GM12878 (cell line): Measurements from ENCODE around the gene CFAP54. TPM values are rescaled to one million over a fixed set of nuclear protein-coding genes. Genes with fewer than 3 reads are reported as not detected.

ENCODE experiments used
- ATAC-seq: fragments of 200-7000 bp; cut with Tn5 transposase; 3 replicates; pipeline ENCODE4 v1.9.1; 2020; ENCODE audit warnings: mild to moderate bottlenecking, moderate library complexity
- BruUV-seq: library from RNA; stranded (reverse); fragments of 400-500 nt; replicated peaks from 2 replicates; lab custom pipeline; 2021; lab: Mats Ljungman, UMichigan
- CTCF ChIA-PET: fragments of 300-600 bp; sonication (Branson Sonifier 250); formaldehyde crosslinking; extraction: SDS; loops from one replicate; lab custom pipeline; 2021; ENCODE audit warnings: inconsistent platforms; lab: Yijun Ruan, JAX
- POLR2A ChIA-PET: fragments of 350-600 bp; formaldehyde crosslinking; extraction: SDS; loops from one replicate; lab custom pipeline; 2021; ENCODE audit warnings: inconsistent platforms; lab: Charles Lee
- RAD21 ChIA-PET: fragments of 300-600 bp; sonication (Branson Sonifier 250); formaldehyde crosslinking; loops from one replicate; lab custom pipeline; 2023; ENCODE audit warnings: antibody characterized with exemption; ENCODE audit not compliant: unreplicated experiment; lab: Charles Lee
- SMC1A ChIA-PET: fragments of 300-600 bp; sonication (Branson Sonifier 250); formaldehyde crosslinking; loops from one replicate; lab custom pipeline; 2023; ENCODE audit not compliant: unreplicated experiment, uncharacterized antibody; lab: Charles Lee
- DNase-seq: peaks from one replicate; pipeline ENCODE4 v3.0.0-alpha.2; 2011; ENCODE audit warnings: low read depth, low spot score
- FAIRE-seq: peaks from 3 replicates; lab custom pipeline; 2011; peaks lifted over from hg19 to GRCh38; lab: Jason Lieb, UNC
- H2AFZ ChIP-seq: 2 replicates; pipeline ENCODE4 v1.6.0; 2011; ENCODE audit warnings: low read depth, low read length, control low read depth; ENCODE audit not compliant: control insufficient read depth
- H3K27ac ChIP-seq: 2 replicates; pipeline ENCODE4 v1.5.1; 2011; ENCODE audit warnings: control low read depth; ENCODE audit not compliant: control insufficient read depth, insufficient read depth
- H3K27me3 ChIP-seq, 2 experiments: replicated peaks in 1 of 2; 2 replicates each; pipeline versions ENCODE4 v1.6.0 to v1.6.1; 2011; ENCODE audit warnings: low read length in 1 of 2; ENCODE audit not compliant: control insufficient read depth in 2 of 2, insufficient read depth in 2 of 2
- H3K36me3 ChIP-seq, 2 experiments: 2 replicates each; pipeline ENCODE4 v1.5.1; 2011; ENCODE audit warnings: low read length in 1 of 2; ENCODE audit not compliant: control insufficient read depth in 2 of 2, insufficient read depth in 2 of 2
- H3K4me1 ChIP-seq: 2 replicates; pipeline ENCODE4 v1.6.1; 2011; ENCODE audit warnings: mild to moderate bottlenecking, low read length, moderate library complexity, mixed read lengths; ENCODE audit not compliant: control insufficient read depth, insufficient read depth
- H3K4me2 ChIP-seq: 2 replicates; pipeline ENCODE4 v1.6.0; 2011; ENCODE audit warnings: control low read depth; ENCODE audit not compliant: control insufficient read depth, insufficient read depth
- H3K4me3 ChIP-seq: fragments of 200-600 bp; sonication (generic); 2 replicates; pipeline ENCODE4 v1.5.1; 2016
- H3K79me2 ChIP-seq: 2 replicates; pipeline ENCODE4 v1.6.0; 2011; ENCODE audit warnings: low read length; ENCODE audit not compliant: control insufficient read depth, insufficient read depth
- H3K9ac ChIP-seq: 2 replicates; pipeline ENCODE4 v1.8.0; 2011; ENCODE audit warnings: low read length, control low read depth, mixed read lengths; ENCODE audit not compliant: control insufficient read depth, insufficient read depth
- H3K9me3 ChIP-seq: replicated peaks from 3 replicates; pipeline ENCODE4 v1.5.1; 2011; ENCODE audit warnings: mild to moderate bottlenecking, low read length; ENCODE audit not compliant: control insufficient read depth, insufficient read depth
- H4K20me1 ChIP-seq: 2 replicates; pipeline ENCODE4 v1.6.0; 2011; ENCODE audit not compliant: control insufficient read depth, insufficient read depth
- CHD2 ChIP-seq: IDR thresholded peaks from 2 replicates; pipeline ENCODE4 v1.6.1; 2011; ENCODE audit warnings: low read depth, low read length, improper control_type of control experiment, borderline replicate concordance
- CREB1 ChIP-seq: IDR thresholded peaks from 2 replicates; pipeline ENCODE4 v1.6.1; 2012; ENCODE audit warnings: low read depth, mild to moderate bottlenecking, inconsistent platforms
- EP300 ChIP-seq, 2 experiments: fragments of 150-350 bp in 1 of 2; IDR thresholded peaks; 2 replicates each; pipeline ENCODE4 v1.6.1; 2011 to 2012; ENCODE audit warnings: low read depth in 2 of 2, low read length in 2 of 2, borderline replicate concordance in 1 of 2, improper control_type of control experiment in 1 of 2, inconsistent platforms in 1 of 2; ENCODE audit not compliant: control insufficient read depth in 1 of 2
- KLF5 ChIP-seq: fragments of 450-650 bp; IDR thresholded peaks from 2 replicates; pipeline ENCODE4 v1.6.1; 2014; ENCODE audit warnings: mild to moderate bottlenecking; ENCODE audit not compliant: partially characterized antibody
- MTA2 ChIP-seq: fragments of 450-650 bp; IDR thresholded peaks from 2 replicates; pipeline ENCODE4 v1.6.1; 2016; ENCODE audit warnings: low read depth, mild to moderate bottlenecking, moderate library complexity
- NFIC ChIP-seq: IDR thresholded peaks from 2 replicates; pipeline ENCODE4 v1.6.1; 2012; ENCODE audit warnings: low read depth, mild to moderate bottlenecking, inconsistent platforms, low read length, moderate library complexity
- PRDM15 ChIP-seq: fragments of 450-650 bp; formaldehyde crosslinking; IDR thresholded peaks from 2 replicates; pipeline ENCODE4 v1.4.0; 2020; ENCODE audit warnings: mild to moderate bottlenecking, moderate library complexity
- RAD21 ChIP-seq: IDR thresholded peaks from 2 replicates; pipeline ENCODE4 v1.6.1; 2011; ENCODE audit warnings: mild to moderate bottlenecking, low read depth, low read length, moderate library complexity; ENCODE audit not compliant: insufficient read depth
- STAT3 ChIP-seq: IDR thresholded peaks from 2 replicates; pipeline ENCODE4 v1.6.1; 2011; ENCODE audit warnings: low read depth, low read length, improper control_type of control experiment
- USF1 ChIP-seq: IDR thresholded peaks from 2 replicates; pipeline ENCODE4 v1.6.1; 2011; ENCODE audit warnings: borderline replicate concordance, low read depth, mild to moderate bottlenecking, moderate library complexity, mixed read lengths, low read length; ENCODE audit not compliant: insufficient read depth; ENCODE audit errors: extremely low read length
- ZNF24 ChIP-seq: fragments of 450-650 bp; IDR thresholded peaks from 2 replicates; pipeline ENCODE4 v1.6.1; 2017; ENCODE audit warnings: antibody characterized with exemption, mild to moderate bottlenecking
- WGBS: methylation state at CpG from one replicate; pipeline ENCODE4 v1.1.6; 2016; ENCODE audit warnings: low lambda C conversion rate; ENCODE audit not compliant: insufficient replicate concordance, insufficient coverage; ENCODE audit errors: missing lambda C conversion rate; 5-methylcytosine and 5-hydroxymethylcytosine counted together
- in situ Hi-C: fragments of 300-500 bp; cut with MboI; formaldehyde crosslinking; loops from 9 replicates; pipeline ENCODE4 v1.14.3; 2018; ENCODE audit warnings: mixed read lengths
- intact Hi-C: fragments of 100-400 bp; cut with micrococcal nuclease; formaldehyde crosslinking; loops from one replicate; pipeline ENCODE4 v1.14.2; 2022; ENCODE audit not compliant: unreplicated experiment
- polyA plus RNA-seq, 11 experiments: library from polyadenylated mRNA; depleted of rRNA in 4 of 11; unstranded in 6 of 11; stranded (reverse) in 5 of 11; fragments of >200 nt; fragmentation: Nextera tagmentation in 4 of 11; fragmentation: Illumina TruSeq in 1 of 11; extraction: Ambion mirVana in 4 of 11; extraction: Trizol in 1 of 11; gene quantifications; 1 replicate in 1 of 11; 2 replicates in 10 of 11; pipeline versions ENCODE4 v1.2.1 to v1.2.3, GENCODE V29; 2011 to 2016; ENCODE audit warnings: inconsistent platforms in 2 of 11, missing spikeins in 2 of 11, low read depth in 1 of 11
- total RNA-seq, 4 experiments: library from RNA; depleted of rRNA in 3 of 4; stranded (reverse); fragments of >200 nt in 3 of 4; fragmentation: Illumina TruSeq in 1 of 4; extraction: Trizol in 1 of 4; gene quantifications; 2 replicates each; pipeline versions ENCODE4 v1.2.1 to v1.2.3, GENCODE V29; 2013 to 2021
- TF ChIP-seq, protein P1 (sequence below): fragments of 450-650 bp; formaldehyde crosslinking; IDR thresholded peaks from 2 replicates; pipeline ENCODE4 v1.5.0; 2022; ENCODE audit warnings: mild to moderate bottlenecking, missing genetic modification characterization
- TF ChIP-seq, protein P2 (sequence below): fragments of 450-650 bp; IDR thresholded peaks from 2 replicates; pipeline ENCODE4 v1.6.1; 2018; ENCODE audit warnings: borderline replicate concordance, mild to moderate bottlenecking; ENCODE audit not compliant: partially characterized antibody

Gene CFAP54
- total and polyA plus RNA-seq, 10 of the 15 experiments (the other 5 are each of a cell fraction or from before 2014, with no cell fraction given) = 0.19 to 1.5 (median 0.56) TPM

DNA sequence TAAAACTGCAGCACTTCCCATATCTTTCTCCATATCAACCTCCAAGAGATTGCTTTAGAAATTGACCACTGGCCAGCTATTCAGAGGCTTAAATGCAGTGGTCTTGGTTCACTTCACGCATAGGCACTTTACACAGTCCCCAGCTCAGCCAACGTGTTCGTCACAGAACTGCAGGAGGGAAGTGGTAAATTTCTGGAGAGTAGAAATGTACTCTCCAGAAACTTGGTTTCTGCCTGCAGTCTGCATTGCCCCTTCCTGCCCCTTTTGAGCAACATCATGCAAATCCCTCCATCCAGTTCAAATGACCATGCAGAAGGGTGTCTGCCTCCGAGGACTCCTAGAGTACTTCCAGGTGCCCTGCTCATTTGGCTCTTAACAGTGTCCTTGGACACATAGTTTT, 375.0 kb downstream of the CFAP54 start:
- H3K4me2 ChIP-seq = no peak overlapping the region
- H3K4me1 ChIP-seq = no peaks in the 10 kb centered on the region
- DNase-seq = no peak
- POLR2A ChIA-PET = interaction anchor here (0.6 kb wide), 1 partner anchor 1327 kb away, joined by 3 read pairs; no protein-coding TSS in a partner anchor
- in situ Hi-C loops = no loop called here
- CTCF ChIA-PET = interaction anchor here (1.4 kb wide), 1 partner anchor 12 kb away, joined by 4 read pairs; no protein-coding TSS in a partner anchor
- no peaks in the 10 kb centered on the region for H4K20me1 ChIP-seq
- SMC1A ChIA-PET = no interaction called here
- no peak for FAIRE-seq
- no peak overlapping the region for H3K27ac ChIP-seq
- H2AFZ ChIP-seq = no peak overlapping the region
- RAD21 ChIA-PET = no interaction called here
- H3K27me3 ChIP-seq = no peaks in the 10 kb centered on the region
- H3K79me2 ChIP-seq = no peaks in the 10 kb centered on the region
- H3K9me3 ChIP-seq = no peaks in the 10 kb centered on the region
- WGBS = 0% methylated on average over 4 of the region's 4 CpGs
- no peak overlapping the region for H3K4me3 ChIP-seq
- no TSS peak for BruUV-seq
- H3K36me3 ChIP-seq = no peaks in the 10 kb centered on the region
- intact Hi-C loops = no loop called here
- no peak for ATAC-seq
- no peak overlapping the region for H3K9ac ChIP-seq
- TF ChIP-seq PRDM15 (CRISPR knock-in tag) = no peak
- TF ChIP-seq, protein P1, sequence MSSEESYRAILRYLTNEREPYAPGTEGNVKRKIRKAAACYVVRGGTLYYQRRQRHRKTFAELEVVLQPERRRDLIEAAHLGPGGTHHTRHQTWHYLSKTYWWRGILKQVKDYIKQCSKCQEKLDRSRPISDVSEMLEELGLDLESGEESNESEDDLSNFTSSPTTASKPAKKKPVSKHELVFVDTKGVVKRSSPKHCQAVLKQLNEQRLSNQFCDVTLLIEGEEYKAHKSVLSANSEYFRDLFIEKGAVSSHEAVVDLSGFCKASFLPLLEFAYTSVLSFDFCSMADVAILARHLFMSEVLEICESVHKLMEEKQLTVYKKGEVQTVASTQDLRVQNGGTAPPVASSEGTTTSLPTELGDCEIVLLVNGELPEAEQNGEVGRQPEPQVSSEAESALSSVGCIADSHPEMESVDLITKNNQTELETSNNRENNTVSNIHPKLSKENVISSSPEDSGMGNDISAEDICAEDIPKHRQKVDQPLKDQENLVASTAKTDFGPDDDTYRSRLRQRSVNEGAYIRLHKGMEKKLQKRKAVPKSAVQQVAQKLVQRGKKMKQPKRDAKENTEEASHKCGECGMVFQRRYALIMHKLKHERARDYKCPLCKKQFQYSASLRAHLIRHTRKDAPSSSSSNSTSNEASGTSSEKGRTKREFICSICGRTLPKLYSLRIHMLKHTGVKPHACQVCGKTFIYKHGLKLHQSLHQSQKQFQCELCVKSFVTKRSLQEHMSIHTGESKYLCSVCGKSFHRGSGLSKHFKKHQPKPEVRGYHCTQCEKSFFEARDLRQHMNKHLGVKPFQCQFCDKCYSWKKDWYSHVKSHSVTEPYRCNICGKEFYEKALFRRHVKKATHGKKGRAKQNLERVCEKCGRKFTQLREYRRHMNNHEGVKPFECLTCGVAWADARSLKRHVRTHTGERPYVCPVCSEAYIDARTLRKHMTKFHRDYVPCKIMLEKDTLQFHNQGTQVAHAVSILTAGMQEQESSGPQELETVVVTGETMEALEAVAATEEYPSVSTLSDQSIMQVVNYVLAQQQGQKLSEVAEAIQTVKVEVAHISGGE (CRISPR knock-in tag) = no peak
- TF ChIP-seq CREB1 = no peak
- TF ChIP-seq USF1 = no peak
- TF ChIP-seq MTA2 = no peak
- TF ChIP-seq EP300 (IDR thresholded peaks at IDR 0.05; ENCODE audit: borderline replicate concordance in 1 of 2, control insufficient read depth in 1 of 2, low read depth in 2 of 2, low read length in 2 of 2) = no peak
- TF ChIP-seq RAD21 = no peak
- no peak for TF ChIP-seq STAT3
- TF ChIP-seq KLF5 = no peak
- TF ChIP-seq, protein P2, sequence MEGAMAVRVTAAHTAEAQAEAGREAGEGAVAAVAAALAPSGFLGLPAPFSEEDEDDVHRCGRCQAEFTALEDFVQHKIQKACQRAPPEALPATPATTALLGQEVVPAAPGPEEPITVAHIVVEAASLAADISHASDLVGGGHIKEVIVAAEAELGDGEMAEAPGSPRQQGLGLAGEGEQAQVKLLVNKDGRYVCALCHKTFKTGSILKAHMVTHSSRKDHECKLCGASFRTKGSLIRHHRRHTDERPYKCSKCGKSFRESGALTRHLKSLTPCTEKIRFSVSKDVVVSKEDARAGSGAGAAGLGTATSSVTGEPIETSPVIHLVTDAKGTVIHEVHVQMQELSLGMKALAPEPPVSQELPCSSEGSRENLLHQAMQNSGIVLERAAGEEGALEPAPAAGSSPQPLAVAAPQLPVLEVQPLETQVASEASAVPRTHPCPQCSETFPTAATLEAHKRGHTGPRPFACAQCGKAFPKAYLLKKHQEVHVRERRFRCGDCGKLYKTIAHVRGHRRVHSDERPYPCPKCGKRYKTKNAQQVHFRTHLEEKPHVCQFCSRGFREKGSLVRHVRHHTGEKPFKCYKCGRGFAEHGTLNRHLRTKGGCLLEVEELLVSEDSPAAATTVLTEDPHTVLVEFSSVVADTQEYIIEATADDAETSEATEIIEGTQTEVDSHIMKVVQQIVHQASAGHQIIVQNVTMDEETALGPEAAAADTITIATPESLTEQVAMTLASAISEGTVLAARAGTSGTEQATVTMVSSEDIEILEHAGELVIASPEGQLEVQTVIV = no peak
- TF ChIP-seq NFIC = no peak
- no peak for TF ChIP-seq ZNF24
- TF ChIP-seq CHD2 = no peak
